ENCODE data around the gene NCAPH2. TPM values are rescaled to one million over a fixed set of nuclear protein-coding genes. Genes with fewer than 3 reads are reported as not detected.

Gene NCAPH2
- total and polyA plus RNA-seq, 9 of the 15 experiments (the other 6 are each of a cell fraction or from before 2014, with no cell fraction given) = 3.6 to 88.6 (median 32.4) TPM

DNA sequence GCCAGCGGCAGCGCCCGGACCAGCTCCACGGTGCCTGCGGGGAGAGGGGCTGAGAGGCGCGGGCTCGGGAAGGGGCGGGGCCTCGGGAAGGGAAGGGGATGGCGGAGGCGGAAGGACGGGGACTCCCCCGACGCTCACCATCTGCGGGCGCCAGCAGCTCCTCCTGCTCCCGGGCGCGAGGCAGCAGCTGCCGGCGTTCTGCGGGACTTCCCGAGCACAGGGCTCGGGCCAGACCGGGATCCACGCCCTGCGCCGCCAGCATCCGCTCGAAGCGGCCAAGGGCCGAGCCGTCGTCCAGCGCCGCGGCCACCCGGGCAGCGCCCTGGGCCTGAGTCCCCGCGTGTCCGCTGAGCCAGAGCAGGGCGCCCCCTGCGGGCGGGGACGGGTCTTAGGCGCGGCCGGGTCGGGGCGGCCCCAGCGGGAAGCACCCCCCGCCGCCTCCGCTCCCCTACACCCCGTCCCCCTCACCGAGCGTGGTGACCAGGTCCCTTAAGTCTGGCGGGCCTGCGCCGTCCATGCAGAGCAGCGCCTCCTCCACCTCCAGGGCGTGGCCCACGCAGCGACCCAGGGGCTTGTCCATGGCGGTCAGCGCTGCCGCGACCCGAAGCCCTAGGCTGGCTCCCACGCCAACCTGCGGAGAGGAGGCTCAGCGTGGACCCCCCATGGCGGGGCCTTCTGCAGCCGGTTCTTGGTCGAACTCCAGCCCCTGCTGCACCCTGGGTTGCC lies 18.2 kb downstream of the NCAPH2 start (continued):
- TF ChIP-seq E2F3 (CRISPR knock-in tag; IDR thresholded peaks at IDR 0.05) (0 out of 2 replicates have a peak, but pooled peaks have one; percentile 39), SP2 (IDR thresholded peaks at IDR 0.05; ENCODE audit: extremely low read depth, low read depth, low read length, poor library complexity, severe bottlenecking) (no peak), LARP7 (IDR thresholded peaks at IDR 0.05) (no peak), SMARCE1 (IDR thresholded peaks at IDR 0.05) (no peak), ZNF253 (CRISPR knock-in tag; conservative IDR thresholded peaks at IDR 0.05) (no peak), SMARCC2 (IDR thresholded peaks at IDR 0.05; ENCODE audit: low read depth) (no peak), ZNF830 (CRISPR knock-in tag; IDR thresholded peaks at IDR 0.05) (0 out of 2 replicates have a peak, but pooled peaks have one; percentile 26), CGGBP1 (CRISPR knock-in tag; IDR thresholded peaks at IDR 0.05) (no peak), COPS2 (conservative IDR thresholded peaks at IDR 0.05) (no peak), SLC30A9 (CRISPR knock-in tag; IDR thresholded peaks at IDR 0.05) (no peak), EGR1 (conservative IDR thresholded peaks at IDR 0.05) (peak; percentile 61; the same call in 1 of the 2 replicates), DIDO1 (tag; IDR thresholded peaks at IDR 0.05; ENCODE audit: low read depth) (no peak)
- TF ChIP-seq, protein P1, sequence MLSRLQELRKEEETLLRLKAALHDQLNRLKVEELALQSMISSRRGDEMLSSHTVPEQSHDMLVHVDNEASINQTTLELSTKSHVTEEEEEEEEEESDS (CRISPR knock-in tag; IDR thresholded peaks at IDR 0.05) = no peak
- TF ChIP-seq, protein P2, sequence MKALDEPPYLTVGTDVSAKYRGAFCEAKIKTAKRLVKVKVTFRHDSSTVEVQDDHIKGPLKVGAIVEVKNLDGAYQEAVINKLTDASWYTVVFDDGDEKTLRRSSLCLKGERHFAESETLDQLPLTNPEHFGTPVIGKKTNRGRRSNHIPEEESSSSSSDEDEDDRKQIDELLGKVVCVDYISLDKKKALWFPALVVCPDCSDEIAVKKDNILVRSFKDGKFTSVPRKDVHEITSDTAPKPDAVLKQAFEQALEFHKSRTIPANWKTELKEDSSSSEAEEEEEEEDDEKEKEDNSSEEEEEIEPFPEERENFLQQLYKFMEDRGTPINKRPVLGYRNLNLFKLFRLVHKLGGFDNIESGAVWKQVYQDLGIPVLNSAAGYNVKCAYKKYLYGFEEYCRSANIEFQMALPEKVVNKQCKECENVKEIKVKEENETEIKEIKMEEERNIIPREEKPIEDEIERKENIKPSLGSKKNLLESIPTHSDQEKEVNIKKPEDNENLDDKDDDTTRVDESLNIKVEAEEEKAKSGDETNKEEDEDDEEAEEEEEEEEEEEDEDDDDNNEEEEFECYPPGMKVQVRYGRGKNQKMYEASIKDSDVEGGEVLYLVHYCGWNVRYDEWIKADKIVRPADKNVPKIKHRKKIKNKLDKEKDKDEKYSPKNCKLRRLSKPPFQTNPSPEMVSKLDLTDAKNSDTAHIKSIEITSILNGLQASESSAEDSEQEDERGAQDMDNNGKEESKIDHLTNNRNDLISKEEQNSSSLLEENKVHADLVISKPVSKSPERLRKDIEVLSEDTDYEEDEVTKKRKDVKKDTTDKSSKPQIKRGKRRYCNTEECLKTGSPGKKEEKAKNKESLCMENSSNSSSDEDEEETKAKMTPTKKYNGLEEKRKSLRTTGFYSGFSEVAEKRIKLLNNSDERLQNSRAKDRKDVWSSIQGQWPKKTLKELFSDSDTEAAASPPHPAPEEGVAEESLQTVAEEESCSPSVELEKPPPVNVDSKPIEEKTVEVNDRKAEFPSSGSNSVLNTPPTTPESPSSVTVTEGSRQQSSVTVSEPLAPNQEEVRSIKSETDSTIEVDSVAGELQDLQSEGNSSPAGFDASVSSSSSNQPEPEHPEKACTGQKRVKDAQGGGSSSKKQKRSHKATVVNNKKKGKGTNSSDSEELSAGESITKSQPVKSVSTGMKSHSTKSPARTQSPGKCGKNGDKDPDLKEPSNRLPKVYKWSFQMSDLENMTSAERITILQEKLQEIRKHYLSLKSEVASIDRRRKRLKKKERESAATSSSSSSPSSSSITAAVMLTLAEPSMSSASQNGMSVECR (CRISPR knock-in tag; IDR thresholded peaks at IDR 0.05) = 0 out of 2 replicates have a peak, but pooled peaks have one; percentile 32
- TF ChIP-seq, protein P3, sequence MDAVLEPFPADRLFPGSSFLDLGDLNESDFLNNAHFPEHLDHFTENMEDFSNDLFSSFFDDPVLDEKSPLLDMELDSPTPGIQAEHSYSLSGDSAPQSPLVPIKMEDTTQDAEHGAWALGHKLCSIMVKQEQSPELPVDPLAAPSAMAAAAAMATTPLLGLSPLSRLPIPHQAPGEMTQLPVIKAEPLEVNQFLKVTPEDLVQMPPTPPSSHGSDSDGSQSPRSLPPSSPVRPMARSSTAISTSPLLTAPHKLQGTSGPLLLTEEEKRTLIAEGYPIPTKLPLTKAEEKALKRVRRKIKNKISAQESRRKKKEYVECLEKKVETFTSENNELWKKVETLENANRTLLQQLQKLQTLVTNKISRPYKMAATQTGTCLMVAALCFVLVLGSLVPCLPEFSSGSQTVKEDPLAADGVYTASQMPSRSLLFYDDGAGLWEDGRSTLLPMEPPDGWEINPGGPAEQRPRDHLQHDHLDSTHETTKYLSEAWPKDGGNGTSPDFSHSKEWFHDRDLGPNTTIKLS (IDR thresholded peaks at IDR 0.05; ENCODE audit: borderline replicate concordance, low read depth) = no peak
